ENCODE results near the gene NTRK1.

Gene NTRK1

DNA sequence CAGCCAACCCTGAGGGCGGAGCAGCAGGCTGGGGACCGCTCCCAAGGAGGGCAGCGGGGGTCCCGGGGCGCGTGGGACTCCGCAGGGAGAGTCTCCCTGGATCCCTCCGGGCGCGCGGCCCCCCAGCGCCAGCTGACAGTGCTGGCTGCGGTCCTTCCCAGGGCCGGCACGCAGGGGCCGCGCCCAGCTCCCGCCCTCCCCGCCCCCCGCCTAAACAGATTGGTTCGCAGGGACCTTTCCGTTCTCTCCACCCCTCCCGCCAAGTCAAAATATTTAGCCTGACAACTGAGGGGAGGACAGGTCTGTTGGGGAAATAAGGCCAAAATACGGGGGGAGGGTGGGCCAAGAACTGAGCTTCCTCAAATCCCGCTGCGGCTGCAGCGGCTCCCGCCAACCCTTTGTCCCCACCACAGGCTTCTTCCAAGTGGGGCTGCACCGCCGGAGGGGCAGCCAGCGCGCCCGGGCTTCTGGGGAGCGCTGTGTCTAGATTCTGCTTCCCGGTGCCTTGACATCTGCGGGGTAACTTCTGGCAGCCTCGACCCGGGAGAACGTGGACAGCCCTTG is 1.6 kb upstream of the NTRK1 start, which contains the start of gene INSRR:
TSS of gene INSRR (minus strand) at position 159 of the 564 bp plus-strand sequence. CDS start 496 bp downstream, outside the sequence.
- no peak for DNase-seq (ENCODE audit: extremely low read depth, insufficient read length)
- H3K4me3 ChIP-seq (replicated peaks; ENCODE audit: low read depth, low read length), result peak within 1 kb of the TSS; percentile 56
- H3K27me3 ChIP-seq (replicated peaks; ENCODE audit: control insufficient read depth, insufficient read depth, low read length), result no peaks in the 10 kb centered on the region; the same call in 1 of the 2 replicates
- no peaks in the 10 kb centered on the region for H3K36me3 ChIP-seq (ENCODE audit: control insufficient read depth, insufficient read depth, low read length)
- TF ChIP-seq, protein P1, sequence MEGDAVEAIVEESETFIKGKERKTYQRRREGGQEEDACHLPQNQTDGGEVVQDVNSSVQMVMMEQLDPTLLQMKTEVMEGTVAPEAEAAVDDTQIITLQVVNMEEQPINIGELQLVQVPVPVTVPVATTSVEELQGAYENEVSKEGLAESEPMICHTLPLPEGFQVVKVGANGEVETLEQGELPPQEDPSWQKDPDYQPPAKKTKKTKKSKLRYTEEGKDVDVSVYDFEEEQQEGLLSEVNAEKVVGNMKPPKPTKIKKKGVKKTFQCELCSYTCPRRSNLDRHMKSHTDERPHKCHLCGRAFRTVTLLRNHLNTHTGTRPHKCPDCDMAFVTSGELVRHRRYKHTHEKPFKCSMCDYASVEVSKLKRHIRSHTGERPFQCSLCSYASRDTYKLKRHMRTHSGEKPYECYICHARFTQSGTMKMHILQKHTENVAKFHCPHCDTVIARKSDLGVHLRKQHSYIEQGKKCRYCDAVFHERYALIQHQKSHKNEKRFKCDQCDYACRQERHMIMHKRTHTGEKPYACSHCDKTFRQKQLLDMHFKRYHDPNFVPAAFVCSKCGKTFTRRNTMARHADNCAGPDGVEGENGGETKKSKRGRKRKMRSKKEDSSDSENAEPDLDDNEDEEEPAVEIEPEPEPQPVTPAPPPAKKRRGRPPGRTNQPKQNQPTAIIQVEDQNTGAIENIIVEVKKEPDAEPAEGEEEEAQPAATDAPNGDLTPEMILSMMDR (IDR thresholded peaks at IDR 0.05; ENCODE audit: insufficient read depth, low read length, poor library complexity, severe bottlenecking), result no peak

- H3K27me3 ChIP-seq (replicated peaks; ENCODE audit: control insufficient read depth, insufficient read depth, low read length), result no peaks in the 10 kb centered on the region; the same call in 1 of the 2 replicates
- TF ChIP-seq, protein P1 (IDR thresholded peaks at IDR 0.05; ENCODE audit: insufficient read depth, low read length, poor library complexity, severe bottlenecking), result no peak
- peak overlapping the region; percentile 56 for H3K4me3 ChIP-seq (replicated peaks; ENCODE audit: low read depth, low read length)
- no peak for DNase-seq (ENCODE audit: extremely low read depth, insufficient read length)
- H3K36me3 ChIP-seq (ENCODE audit: control insufficient read depth, insufficient read depth, low read length), result no peaks in the 10 kb centered on the region
Observed at GRCh38 chr1:156859523-156860112, 1.0 kb upstream of the NTRK1 start.

DNA sequence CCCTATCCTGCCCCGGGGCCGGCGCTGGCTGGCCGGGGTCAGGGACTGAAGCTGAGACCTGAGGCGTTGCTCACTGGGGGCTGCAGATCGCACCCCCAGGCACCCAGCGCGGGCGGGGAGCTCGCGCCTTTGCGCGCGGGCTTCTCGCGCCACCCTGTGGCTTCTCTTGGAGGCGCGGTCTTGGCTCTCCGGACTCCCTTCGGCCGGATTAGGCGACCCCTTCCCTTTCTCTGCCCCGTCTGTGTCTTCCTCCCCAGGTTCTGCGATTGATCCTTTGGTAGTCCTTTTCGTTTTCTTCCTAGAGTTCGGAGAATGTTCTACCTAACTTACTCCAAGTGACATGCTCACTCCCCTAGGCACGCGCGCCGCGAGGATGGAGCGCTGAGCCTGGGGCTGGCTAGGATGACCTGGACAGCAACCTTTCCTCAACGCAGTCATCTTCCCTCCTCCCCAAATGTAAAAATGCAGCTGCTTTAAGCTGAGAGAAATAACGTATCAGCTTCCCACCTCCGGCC is 495 bp upstream of the NTRK1 start:
- peak; percentile 71 for DNase-seq (ENCODE audit: extremely low read depth, insufficient read length)
- H3K27me3 ChIP-seq (replicated peaks; ENCODE audit: control insufficient read depth, insufficient read depth, low read length), result no peaks in the 10 kb centered on the region; the same call in 1 of the 2 replicates
- no peaks in the 10 kb centered on the region for H3K36me3 ChIP-seq (ENCODE audit: control insufficient read depth, insufficient read depth, low read length)
- H3K4me3 ChIP-seq (replicated peaks; ENCODE audit: low read depth, low read length), result peak overlapping the region; percentile 56
- TF ChIP-seq, protein P1 (IDR thresholded peaks at IDR 0.05; ENCODE audit: insufficient read depth, low read length, poor library complexity, severe bottlenecking), result peak; percentile 89

DNA sequence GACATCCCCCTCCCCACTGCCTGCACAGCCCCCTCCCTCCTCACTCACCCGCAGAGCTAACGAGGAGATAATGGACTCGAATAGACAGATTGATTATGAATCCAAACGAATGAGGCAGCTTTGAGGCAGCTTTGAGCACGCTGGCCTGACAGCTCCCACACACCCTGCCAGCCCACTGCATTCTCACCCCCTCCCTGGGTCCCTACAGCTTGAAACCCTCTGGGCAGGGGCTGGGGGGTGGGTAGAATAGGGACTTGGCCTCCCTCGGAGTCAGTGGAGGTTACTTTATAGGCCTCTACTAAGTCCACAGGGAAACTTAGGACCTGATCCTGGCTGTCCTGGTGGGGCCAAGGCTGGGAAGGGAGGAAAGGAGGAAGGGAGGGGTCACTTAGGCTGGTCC is 1.9 kb downstream of the NTRK1 start:
- DNase-seq (ENCODE audit: extremely low read depth, insufficient read length), result no peak
- Histone ChIP-seq H3K4me3 (replicated peaks; ENCODE audit: low read depth, low read length) (no peak overlapping the region), H3K36me3 (ENCODE audit: control insufficient read depth, insufficient read depth, low read length) (no peaks in the 10 kb centered on the region), H3K27me3 (replicated peaks; ENCODE audit: control insufficient read depth, insufficient read depth, low read length) (no peaks in the 10 kb centered on the region; the same call in 1 of the 2 replicates)
- TF ChIP-seq, protein P1 (IDR thresholded peaks at IDR 0.05; ENCODE audit: insufficient read depth, low read length, poor library complexity, severe bottlenecking), result no peak

DNA sequence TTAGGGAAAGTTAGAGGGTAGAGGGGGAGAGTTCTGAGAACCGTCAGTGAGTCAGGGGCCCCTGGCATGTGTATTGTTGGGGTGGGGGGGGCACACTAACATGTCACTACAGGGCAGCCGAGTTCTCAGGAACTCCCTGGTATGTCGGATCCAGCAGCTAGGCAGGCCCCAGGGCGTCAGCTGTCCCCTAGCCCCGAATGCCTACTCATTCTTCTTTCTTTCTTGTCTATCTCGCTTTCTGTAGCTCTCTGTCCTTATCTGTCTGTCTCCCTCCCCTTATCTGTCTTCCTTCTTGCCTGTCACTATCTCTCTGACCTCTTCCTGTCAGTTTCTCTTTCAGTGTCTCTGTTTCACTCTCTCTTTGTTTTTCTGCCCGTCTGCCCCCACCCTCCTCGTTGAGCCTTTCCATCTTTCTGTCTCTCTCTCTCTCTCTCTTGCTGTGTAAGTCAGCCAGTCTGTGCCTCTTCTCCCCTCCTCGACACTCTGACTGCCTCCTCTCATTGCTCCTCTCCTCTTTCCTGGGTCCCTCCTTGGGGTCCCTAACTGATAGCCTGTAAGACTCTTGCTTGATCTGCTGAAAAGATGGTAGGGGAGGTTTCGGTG is 2.4 kb downstream of the NTRK1 start:
- no peaks in the 10 kb centered on the region for H3K36me3 ChIP-seq (ENCODE audit: control insufficient read depth, insufficient read depth, low read length)
- no peak overlapping the region for H3K4me3 ChIP-seq (replicated peaks; ENCODE audit: low read depth, low read length)
- no peaks in the 10 kb centered on the region; the same call in 1 of the 2 replicates for H3K27me3 ChIP-seq (replicated peaks; ENCODE audit: control insufficient read depth, insufficient read depth, low read length)
- no peak for DNase-seq (ENCODE audit: extremely low read depth, insufficient read length)
- TF ChIP-seq, protein P1 (IDR thresholded peaks at IDR 0.05; ENCODE audit: insufficient read depth, low read length, poor library complexity, severe bottlenecking), result no peak

Measured in GM06990 (cell line).